Sigmoid colon (tissue), 4 donors: ENCODE measurements around the gene HINFP.

ENCODE experiments used
- CTCF ChIP-seq, 4 experiments: fragments of 450-650 bp in 3 of 4; fragments of 200-600 bp in 1 of 4; IDR thresholded peaks; one replicate each; pipeline ENCODE4 v1.5.1; 2016 to 2019; ENCODE audit warnings: antibody characterized with exemption in 4 of 4, mild to moderate bottlenecking in 3 of 4, moderate library complexity in 2 of 4
- EP300 ChIP-seq, 4 donors: sonication (generic); formaldehyde crosslinking; IDR thresholded peaks; one replicate each; pipeline ENCODE4 v1.6.1; 2017; ENCODE audit warnings: antibody characterized with exemption in 4 of 4
- POLR2A ChIP-seq, 2 donors: fragments of 450-650 bp; IDR thresholded peaks; one replicate each; pipeline ENCODE4 v1.6.1; 2016; ENCODE audit warnings: antibody characterized with exemption in 2 of 2, mild to moderate bottlenecking in 2 of 2, moderate library complexity in 2 of 2
- POLR2AphosphoS5 ChIP-seq, 4 donors: sonication (generic); formaldehyde crosslinking; IDR thresholded peaks; one replicate each; pipeline ENCODE4 v1.6.1; 2017; ENCODE audit warnings: antibody characterized with exemption in 4 of 4

GRCh38 chr11:119179983-119180382, 58.6 kb downstream of the HINFP start:
- TF ChIP-seq CTCF (IDR thresholded peaks at IDR 0.05) (no peak), POLR2AphosphoS5 (IDR thresholded peaks at IDR 0.05) (no peak), EP300 (IDR thresholded peaks at IDR 0.05) (no peak), POLR2A (IDR thresholded peaks at IDR 0.05) (no peak)
